ENCODE results near the gene AHSP.
"Not testable (repeated sequence)": the region's sequence is repeated elsewhere in the genome, so short reads cannot be mapped to it uniquely, and the experiment has no call there.

Gene AHSP

GRCh38 chr16:31501226-31501965, 26.3 kb upstream of the AHSP start:
- DNase-seq (ENCODE audit: low spot score) = no peak

DNA sequence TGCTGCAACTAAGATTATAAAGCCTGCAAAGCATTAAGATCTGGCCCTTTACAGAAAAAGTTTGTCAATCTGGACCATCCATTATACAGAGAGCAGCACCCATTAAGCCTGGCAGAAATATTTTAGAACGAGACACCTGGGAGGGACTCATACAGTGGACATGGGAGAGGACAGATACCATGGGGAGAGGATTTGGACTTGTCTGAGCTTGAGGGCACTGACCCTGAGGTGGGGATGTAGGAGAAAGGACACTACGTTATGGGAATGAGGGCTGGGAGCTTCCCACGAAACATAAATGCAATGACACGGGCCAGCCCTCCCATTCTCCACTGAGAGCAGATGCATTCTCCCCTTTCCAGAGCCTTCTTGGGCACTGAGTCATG, 25.7 kb upstream of the AHSP start:
- no peak for DNase-seq (ENCODE audit: low spot score)

- DNase-seq (ENCODE audit: low spot score) = no peak
These were observed 24.7 kb upstream of the AHSP start for GRCh38 chr16:31502981-31503380.

GRCh38 chr16:31503555-31503954, 24.1 kb upstream of the AHSP start:
- not testable (repeated sequence) for DNase-seq (ENCODE audit: low spot score)

DNA sequence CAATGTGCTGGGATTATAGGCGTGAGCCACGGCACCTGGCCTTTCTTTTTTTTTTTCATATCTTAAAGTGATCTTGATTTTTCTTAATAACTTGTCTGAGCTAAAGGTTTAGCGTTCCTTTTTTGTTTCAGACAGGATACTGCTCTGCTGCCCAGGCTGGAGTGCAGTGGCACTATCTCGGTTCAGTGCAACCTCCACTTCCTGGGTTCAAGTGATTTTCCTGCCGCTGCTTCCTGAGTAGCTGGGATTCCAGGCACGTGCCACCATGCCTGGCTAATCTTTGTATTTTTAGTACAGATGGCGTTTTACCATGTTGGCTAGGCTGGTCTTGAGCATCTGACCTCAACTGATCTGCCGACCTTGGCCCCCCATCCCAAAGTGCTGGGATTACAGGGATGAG, 23.5 kb upstream of the AHSP start:
- no peak for DNase-seq (ENCODE audit: low spot score)

- no peak for DNase-seq (ENCODE audit: low spot score)
These were observed 22.2 kb upstream of the AHSP start for GRCh38 chr16:31505483-31505882.

DNA sequence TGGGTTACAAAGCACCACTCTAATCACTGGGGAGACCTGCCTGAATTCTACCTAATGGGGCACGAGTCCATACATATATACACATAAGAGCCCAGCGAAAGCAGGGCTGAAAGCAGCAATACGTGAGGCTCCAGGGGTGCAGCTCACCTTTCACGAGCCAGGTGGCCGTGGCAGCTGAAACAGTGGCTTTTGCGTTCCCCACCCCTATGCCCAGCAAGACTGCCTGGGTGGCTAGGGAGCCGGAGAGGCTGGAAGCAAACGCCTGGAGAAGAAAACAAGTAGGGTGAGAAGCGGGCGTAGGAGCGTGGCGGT, 20.1 kb upstream of the AHSP start:
- no peak for DNase-seq (ENCODE audit: low spot score)

DNA sequence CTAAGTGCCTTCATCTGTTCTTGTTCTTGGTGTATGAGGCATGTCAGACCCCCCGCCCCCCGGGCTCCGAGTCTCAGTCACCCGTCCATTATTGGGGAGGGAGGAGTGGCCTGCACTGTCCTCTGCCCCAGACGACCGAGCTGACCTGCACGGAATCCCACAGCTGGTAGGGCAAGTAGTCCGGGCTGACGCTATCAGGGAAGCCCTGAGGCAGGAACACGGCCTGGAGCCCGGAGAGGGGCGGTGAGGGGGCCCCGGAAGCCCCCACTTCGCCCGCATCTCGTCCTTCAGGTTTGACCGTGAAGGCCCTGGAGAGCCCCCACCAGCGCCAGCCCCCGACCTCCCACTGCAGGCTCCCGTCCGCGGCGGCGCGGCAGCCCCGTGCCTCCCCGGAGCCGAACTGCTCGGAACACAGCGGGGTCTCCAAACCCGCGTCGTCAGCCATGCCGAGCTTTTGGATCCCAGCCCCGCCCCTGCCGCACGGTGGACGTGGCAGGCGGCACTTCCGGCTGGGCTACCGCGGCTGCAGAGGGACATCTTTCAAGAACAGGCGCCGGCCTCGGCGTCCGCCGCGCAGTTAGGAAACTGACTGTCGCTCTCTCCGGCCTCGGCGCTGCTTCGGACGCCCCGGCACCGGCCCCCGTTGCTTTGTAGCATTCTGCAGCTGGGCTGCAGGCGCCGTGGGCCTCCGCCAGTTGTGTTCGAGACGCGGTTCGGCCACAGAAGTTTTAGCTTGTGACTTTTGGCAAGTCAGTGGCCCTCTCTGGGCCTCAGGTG, 19.6 kb upstream of the AHSP start, which contains the start of gene RUSF1:
Gene RUSF1 (minus strand): TSS at position 463 of the 777 bp plus-strand sequence. CDS start 18 bp downstream, at position 445.
- peak; percentile 93 for DNase-seq (ENCODE audit: low spot score)

- peak; percentile 49 for DNase-seq (ENCODE audit: low spot score)
These were observed 18.9 kb upstream of the AHSP start for GRCh38 chr16:31508706-31509195.

- no peak for DNase-seq (ENCODE audit: low spot score)
These were observed 14.6 kb upstream of the AHSP start for GRCh38 chr16:31513126-31513525.

DNA sequence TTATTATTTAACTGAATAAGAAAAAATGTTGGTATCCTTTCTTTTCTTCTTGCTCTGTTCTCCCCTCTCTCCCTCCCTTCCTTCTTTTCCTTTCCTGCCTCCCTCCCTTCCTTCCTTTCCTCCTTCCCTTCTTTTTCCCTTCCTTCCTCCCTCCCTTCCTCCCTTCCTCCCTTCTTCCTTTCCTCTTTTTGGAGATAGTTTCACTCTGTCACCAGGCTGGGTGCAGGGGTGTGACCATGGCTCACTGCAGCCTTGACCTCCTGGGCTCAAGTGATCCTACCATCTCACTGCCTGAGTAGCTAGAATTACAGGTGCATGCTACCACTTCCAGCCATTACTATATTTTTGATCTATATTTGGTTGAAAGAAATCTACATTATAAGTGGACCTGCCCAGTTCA, 13.8 kb upstream of the AHSP start:
- no peak for DNase-seq (ENCODE audit: low spot score)

DNA sequence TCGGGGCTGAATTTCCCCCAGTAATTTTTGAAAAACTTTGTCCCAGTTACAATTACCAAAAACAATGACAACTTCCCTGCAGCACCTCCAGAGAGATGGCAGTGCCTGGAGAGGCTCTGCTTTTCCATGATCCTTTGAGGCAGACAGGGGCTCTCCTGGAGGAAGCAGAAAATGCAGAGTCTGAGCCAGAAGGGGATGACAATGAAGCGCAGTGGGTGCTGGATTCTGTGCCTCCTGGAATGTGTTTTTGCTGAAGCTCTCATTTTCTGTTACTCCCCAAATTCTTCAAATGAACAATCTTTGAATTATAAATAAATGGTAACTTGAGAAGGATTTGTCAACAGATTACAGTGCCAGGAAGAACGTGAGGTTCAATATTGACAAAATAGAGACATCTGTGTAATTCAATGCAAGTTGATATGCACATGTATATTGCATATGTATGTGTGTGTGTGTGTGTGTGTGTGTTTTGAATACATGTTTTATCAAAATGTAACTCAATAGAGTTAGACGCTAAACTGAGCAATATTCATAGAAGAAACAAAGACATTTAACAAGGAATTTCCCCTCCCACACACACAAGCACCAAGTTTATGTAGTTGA, 9.8 kb upstream of the AHSP start:
- DNase-seq (ENCODE audit: low spot score) = no peak

GRCh38 chr16:31519759-31520431, 7.8 kb upstream of the AHSP start:
- DNase-seq (ENCODE audit: low spot score) = no peak

DNA sequence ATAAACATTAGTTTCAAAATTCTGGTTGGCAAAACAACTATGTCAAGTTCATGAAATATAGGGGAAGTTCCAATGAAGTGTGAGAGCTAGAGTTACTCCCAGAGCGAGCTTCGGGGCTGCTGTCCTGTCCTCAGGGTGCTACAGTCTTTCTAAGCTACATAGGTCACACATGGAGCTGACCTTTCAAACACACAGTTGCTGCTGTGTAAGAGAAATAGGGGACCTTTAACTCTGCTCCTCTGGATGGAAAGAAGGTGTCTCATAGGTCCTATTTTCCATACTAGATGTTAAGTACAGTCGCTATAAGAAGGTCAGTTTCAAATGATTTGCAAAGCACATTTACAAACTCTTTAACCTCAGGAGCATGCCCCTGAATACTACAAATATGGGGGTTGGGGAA, 6.3 kb upstream of the AHSP start:
- no peak for DNase-seq (ENCODE audit: low spot score)

- DNase-seq (ENCODE audit: low spot score) = no peak
These were observed 5.6 kb upstream of the AHSP start for GRCh38 chr16:31522071-31522470.

- not testable (repeated sequence) for DNase-seq (ENCODE audit: low spot score)
These were observed 3.9 kb upstream of the AHSP start for GRCh38 chr16:31523768-31524167.

DNA sequence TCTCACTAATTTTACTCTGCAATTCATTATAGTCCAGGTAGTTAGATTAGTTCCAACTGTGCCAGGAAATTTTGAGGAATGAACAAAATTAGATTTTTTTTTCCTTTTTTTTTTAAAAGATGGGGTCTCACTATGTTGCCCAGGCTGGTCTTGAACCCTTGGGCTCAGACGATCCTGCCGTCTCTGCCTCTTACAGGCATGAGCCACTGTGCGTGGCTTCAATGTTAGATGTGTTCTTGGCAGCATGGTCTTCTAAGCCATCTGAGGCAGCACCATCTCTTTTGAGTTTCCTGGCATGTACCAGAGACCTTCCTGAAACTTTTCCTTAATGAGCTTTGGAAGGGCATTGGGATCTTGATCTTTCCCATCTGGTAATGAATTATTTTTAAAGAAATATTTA, 2.6 kb upstream of the AHSP start:
- no peak for DNase-seq (ENCODE audit: low spot score)

DNA sequence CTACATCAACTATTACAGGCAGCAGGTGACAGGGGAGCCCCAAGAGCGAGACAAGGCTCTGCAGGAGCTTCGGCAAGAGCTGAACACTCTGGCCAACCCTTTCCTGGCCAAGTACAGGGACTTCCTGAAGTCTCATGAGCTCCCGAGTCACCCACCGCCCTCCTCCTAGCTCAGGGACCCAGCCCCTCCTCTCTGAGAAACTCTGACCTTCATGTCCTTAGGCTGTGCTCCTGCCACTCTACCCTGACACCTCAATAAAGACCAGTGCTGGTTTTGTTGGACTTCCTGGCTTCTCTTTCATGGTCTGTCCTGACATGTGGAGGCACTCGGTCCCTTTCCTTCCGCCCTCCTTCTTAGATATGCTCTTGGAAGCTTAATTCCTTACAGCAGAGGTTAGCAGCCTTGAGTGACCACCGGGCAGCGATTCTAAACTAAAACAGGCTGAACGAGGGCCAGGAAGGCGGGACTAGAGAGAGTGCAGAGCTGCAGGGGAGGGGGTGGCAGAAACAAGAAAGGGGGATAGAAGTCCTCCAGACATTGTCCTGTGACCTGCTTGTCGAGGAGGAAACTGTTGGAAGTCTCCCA, 915 bp downstream of the AHSP start:
- DNase-seq (ENCODE audit: low spot score) = peak; percentile 15

- DNase-seq (ENCODE audit: low spot score) = peak; percentile 61
These were observed 1.6 kb downstream of the AHSP start for GRCh38 chr16:31529108-31529936.

DNA sequence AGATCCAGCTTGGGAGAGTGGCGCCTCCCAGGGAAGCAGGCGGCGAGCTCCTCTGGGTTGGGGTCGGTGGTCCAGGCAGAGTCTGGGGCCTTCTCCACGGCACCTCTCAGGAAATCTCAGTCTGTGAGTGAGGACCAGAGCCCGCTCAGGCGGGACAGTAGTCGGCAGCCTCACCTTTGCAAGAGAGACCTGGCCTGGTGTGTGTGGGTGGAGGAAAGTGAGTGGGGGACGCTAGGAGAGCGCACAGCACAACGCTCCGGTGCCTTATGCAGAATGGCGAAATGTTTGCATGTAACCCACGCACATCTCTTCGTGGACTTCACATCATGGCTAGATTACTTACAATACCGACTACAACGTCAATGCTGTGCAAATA, 2.2 kb downstream of the AHSP start:
- no peak for DNase-seq (ENCODE audit: low spot score)

- no peak for DNase-seq (ENCODE audit: low spot score)
These were observed 2.7 kb downstream of the AHSP start for GRCh38 chr16:31530405-31530804.
